Trophoblast cell (in vitro differentiated cells and primary cell): ENCODE measurements around the gene SLC27A4.

Experiments used
- DNase-seq, 2 donors: peaks; one replicate each; pipeline ENCODE4 v3.0.0-alpha.2; 2016
- H2AFZ ChIP-seq: 2 replicates; pipeline ENCODE4 v1.6.1; 2013; ENCODE audit warnings: low read length, moderate library complexity, mild to moderate bottlenecking; ENCODE audit not compliant: insufficient read depth, poor library complexity
- H2AK5ac ChIP-seq: 2 replicates; pipeline ENCODE4 v1.6.1; 2013; ENCODE audit warnings: mild to moderate bottlenecking, low read length
- H2BK120ac ChIP-seq: 2 replicates; pipeline ENCODE4 v1.6.1; 2013; ENCODE audit warnings: low read length, mild to moderate bottlenecking, moderate library complexity; ENCODE audit not compliant: insufficient read depth, poor library complexity
- H2BK12ac ChIP-seq: 2 replicates; pipeline ENCODE4 v1.6.1; 2013; ENCODE audit warnings: mild to moderate bottlenecking, low read length, moderate library complexity
- H2BK5ac ChIP-seq: 2 replicates; pipeline ENCODE4 v1.6.1; 2013; ENCODE audit warnings: low read length, low read depth, moderate library complexity, mild to moderate bottlenecking; ENCODE audit not compliant: poor library complexity
- H3K14ac ChIP-seq: 2 replicates; pipeline ENCODE4 v1.6.1; 2013; ENCODE audit warnings: mild to moderate bottlenecking, low read length
- H3K18ac ChIP-seq: 2 replicates; pipeline ENCODE4 v1.6.1; 2013; ENCODE audit warnings: mild to moderate bottlenecking, low read length
- H3K23ac ChIP-seq: 2 replicates; pipeline ENCODE4 v1.6.1; 2013; ENCODE audit warnings: low read length
- H3K27ac ChIP-seq: 2 replicates; pipeline ENCODE4 v1.5.1; 2013; ENCODE audit warnings: low read depth, mild to moderate bottlenecking, inconsistent platforms, low read length, moderate library complexity
- H3K27me3 ChIP-seq: 2 replicates; pipeline ENCODE4 v1.6.1; 2013; ENCODE audit warnings: inconsistent platforms, mild to moderate bottlenecking, low read length, moderate library complexity; ENCODE audit not compliant: insufficient read depth
- H3K36me3 ChIP-seq, 2 experiments: 1 replicate in 1 of 2; 2 replicates in 1 of 2; pipeline ENCODE4 v1.6.1; 2013; ENCODE audit warnings: low read length in 2 of 2, mild to moderate bottlenecking in 2 of 2, moderate library complexity in 1 of 2; ENCODE audit not compliant: insufficient read depth in 2 of 2, control insufficient read depth in 1 of 2
- H3K4ac ChIP-seq: 2 replicates; pipeline ENCODE4 v1.6.1; 2013; ENCODE audit warnings: low read depth, mild to moderate bottlenecking, low read length, moderate library complexity
- H3K4me1 ChIP-seq, 2 experiments: 1 replicate in 1 of 2; 2 replicates in 1 of 2; pipeline ENCODE4 v1.6.1; 2013; ENCODE audit warnings: low read length in 2 of 2, mild to moderate bottlenecking in 2 of 2, moderate library complexity in 1 of 2; ENCODE audit not compliant: insufficient read depth in 2 of 2, control insufficient read depth in 1 of 2
- H3K4me2 ChIP-seq: 2 replicates; pipeline ENCODE4 v1.6.1; 2013; ENCODE audit warnings: inconsistent platforms, mild to moderate bottlenecking, low read length, moderate library complexity
- H3K4me3 ChIP-seq: 2 replicates; pipeline ENCODE4 v1.5.1; 2013; ENCODE audit warnings: mild to moderate bottlenecking, low read depth, low read length, inconsistent platforms
- H3K79me1 ChIP-seq: one replicate; pipeline ENCODE4 v1.6.1; 2013; ENCODE audit warnings: low read length
- H3K79me2 ChIP-seq: 2 replicates; pipeline ENCODE4 v1.6.1; 2013; ENCODE audit warnings: low read length, mild to moderate bottlenecking; ENCODE audit not compliant: control insufficient read depth, insufficient read depth, poor library complexity
- H3K9ac ChIP-seq: 2 replicates; pipeline ENCODE4 v1.6.1; 2013; ENCODE audit warnings: mild to moderate bottlenecking, low read length
- H3K9me3 ChIP-seq: 2 replicates; pipeline ENCODE4 v1.6.1; 2013; ENCODE audit warnings: low read depth, mild to moderate bottlenecking, control low read depth, inconsistent platforms, low read length; ENCODE audit not compliant: insufficient read depth
- H4K12ac ChIP-seq: 2 replicates; pipeline ENCODE4 v1.6.1; 2013; ENCODE audit warnings: low read depth, mild to moderate bottlenecking, low read length, moderate library complexity
- H4K8ac ChIP-seq: 2 replicates; pipeline ENCODE4 v1.6.1; 2013; ENCODE audit warnings: low read depth, mild to moderate bottlenecking, low read length, moderate library complexity
- H4K91ac ChIP-seq: one replicate; pipeline ENCODE4 v1.6.1; 2013; ENCODE audit warnings: low read depth, mild to moderate bottlenecking, low read length, moderate library complexity
- WGBS: extraction: QIAGEN DNeasy Blood & Tissue Kit; methylation state at CpG from one replicate; pipeline ENCODE4 v1.1.7; 2013; ENCODE audit warnings: missing lambda C conversion rate; ENCODE audit not compliant: insufficient read length, insufficient coverage; ENCODE audit errors: extremely low coverage; 5-methylcytosine and 5-hydroxymethylcytosine counted together

Gene SLC27A4

GRCh38 chr9:128370752-128371629, 30.7 kb downstream of the SLC27A4 start, which contains the start of gene URM1:
Gene URM1 (plus strand): TSS chr9:128371374. CDS start chr9:128371381, 7 bp downstream.
- H2AFZ ChIP-seq = peak within 1 kb of the TSS; percentile 94
- peaks cover 10% of the 10 kb centered on the region for H3K79me2 ChIP-seq
- no peaks in the 10 kb centered on the region for H3K27me3 ChIP-seq
- H3K4ac ChIP-seq = peak within 1 kb of the TSS; percentile 51
- peak within 1 kb of the TSS; percentile 95 for H4K91ac ChIP-seq
- peak within 1 kb of the TSS; percentile 83 for H3K4me2 ChIP-seq
- peak within 1 kb of the TSS; percentile 96 for H4K12ac ChIP-seq
- DNase-seq = peak; percentile 98 to 99
- peak within 1 kb of the TSS; percentile 85 for H3K27ac ChIP-seq
- H3K9ac ChIP-seq = peak within 1 kb of the TSS; percentile 94
- H2BK120ac ChIP-seq = peak within 1 kb of the TSS; percentile 77
- WGBS = no CpG with 5 or more reads among the region's 55 CpGs
- H3K9me3 ChIP-seq = no peaks in the 10 kb centered on the region
- H3K23ac ChIP-seq = no peak within 1 kb of the TSS
- peak within 1 kb of the TSS; percentile 95 for H3K4me3 ChIP-seq
- H3K14ac ChIP-seq = peak within 1 kb of the TSS; percentile 95
- peak within 1 kb of the TSS; percentile 99 for H4K8ac ChIP-seq
- peak within 1 kb of the TSS; percentile 99 for H3K18ac ChIP-seq
- H2BK5ac ChIP-seq = peak within 1 kb of the TSS; percentile 87
- peaks cover 5 to 10% of the 10 kb centered on the region in 2 experiments for H3K4me1 ChIP-seq
- H3K79me1 ChIP-seq = peaks cover 10% of the 10 kb centered on the region
- peak within 1 kb of the TSS; percentile 93 for H2AK5ac ChIP-seq
- peaks cover 4 to 6% of the 10 kb centered on the region in 2 experiments for H3K36me3 ChIP-seq
- peak within 1 kb of the TSS; percentile 9 for H2BK12ac ChIP-seq

GRCh38 chr9:128371630-128372117, 31.3 kb downstream of the SLC27A4 start:
- WGBS = no CpG with 5 or more reads among the region's 10 CpGs
- Histone ChIP-seq H3K9me3 (no peaks in the 10 kb centered on the region), H4K8ac (peak overlapping the region; percentile 94)

GRCh38 chr9:128372188-128372641, 31.9 kb downstream of the SLC27A4 start:
- 100% methylated on average over 1 of the region's 4 CpGs for WGBS
- Histone ChIP-seq H3K4me1 (peaks cover 5 to 10% of the 10 kb centered on the region in 2 experiments), H3K79me2 (peaks cover 10% of the 10 kb centered on the region), H2AK5ac (no peak overlapping the region), H4K12ac (no peak overlapping the region), H3K23ac (no peak overlapping the region), H3K36me3 (peaks cover 4 to 7% of the 10 kb centered on the region in 2 experiments), H4K91ac (no peak overlapping the region), H3K79me1 (peaks cover 10% of the 10 kb centered on the region), H3K14ac (no peak overlapping the region), H2BK5ac (no peak overlapping the region), H2BK120ac (no peak overlapping the region), H3K4me2 (peak overlapping the region; percentile 83), H3K4ac (peak overlapping the region; percentile 49), H4K8ac (peak overlapping the region; percentile 13), H2AFZ (no peak overlapping the region), H3K9me3 (no peaks in the 10 kb centered on the region), H3K9ac (no peak overlapping the region), H3K27ac (no peak overlapping the region), H3K18ac (no peak overlapping the region), H2BK12ac (no peak overlapping the region), H3K4me3 (no peak overlapping the region), H3K27me3 (no peaks in the 10 kb centered on the region)
- DNase-seq = no peak

More at GRCh38 chr9:128371630-128372117, 31.3 kb downstream of the SLC27A4 start:
- Histone ChIP-seq H3K4ac (peak overlapping the region; percentile 49), H4K91ac (peak overlapping the region; percentile 82), H3K23ac (no peak overlapping the region), H3K79me1 (peaks cover 10% of the 10 kb centered on the region), H2BK5ac (peak overlapping the region; percentile 52), H3K4me1 (peaks cover 5 to 10% of the 10 kb centered on the region in 2 experiments), H2BK12ac (no peak overlapping the region), H3K4me2 (peak overlapping the region; percentile 83), H3K14ac (peak overlapping the region; percentile 85), H3K36me3 (peaks cover 4 to 7% of the 10 kb centered on the region in 2 experiments), H3K79me2 (peaks cover 10% of the 10 kb centered on the region), H3K27me3 (no peaks in the 10 kb centered on the region), H2BK120ac (peak overlapping the region; percentile 5), H3K4me3 (peak overlapping the region; percentile 95), H4K12ac (peak overlapping the region; percentile 80), H3K9ac (peak overlapping the region; percentile 94), H2AK5ac (peak overlapping the region; percentile 22), H3K18ac (peak overlapping the region; percentile 36), H3K27ac (peak overlapping the region; percentile 45), H2AFZ (peak overlapping the region; percentile 38)
- no peak for DNase-seq

GRCh38 chr9:128372784-128373183, 32.5 kb downstream of the SLC27A4 start:
- H3K27me3 ChIP-seq = no peaks in the 10 kb centered on the region
- no CpG with 5 or more reads among the region's 1 CpG for WGBS
- DNase-seq = no peak
- no peak overlapping the region for H3K9ac ChIP-seq
- no peak overlapping the region for H2AFZ ChIP-seq
- no peaks in the 10 kb centered on the region for H3K9me3 ChIP-seq
- H3K4me3 ChIP-seq = no peak overlapping the region
- no peak overlapping the region for H2BK120ac ChIP-seq
- no peak overlapping the region for H3K27ac ChIP-seq
- H3K18ac ChIP-seq = no peak overlapping the region
- peak overlapping the region; percentile 1 for H3K4ac ChIP-seq
- no peak overlapping the region for H4K91ac ChIP-seq
- H2AK5ac ChIP-seq = no peak overlapping the region
- no peak overlapping the region for H4K12ac ChIP-seq
- H3K36me3 ChIP-seq = peaks cover 6 to 10% of the 10 kb centered on the region in 2 experiments
- no peak overlapping the region for H3K14ac ChIP-seq
- peaks cover 10% of the 10 kb centered on the region for H3K79me1 ChIP-seq
- no peak overlapping the region for H3K4me2 ChIP-seq
- H3K23ac ChIP-seq = no peak overlapping the region
- H4K8ac ChIP-seq = no peak overlapping the region
- H2BK12ac ChIP-seq = no peak overlapping the region
- H2BK5ac ChIP-seq = no peak overlapping the region
- peaks cover 10% of the 10 kb centered on the region for H3K79me2 ChIP-seq
- H3K4me1 ChIP-seq = peaks cover 5 to 10% of the 10 kb centered on the region in 2 experiments
